ENCODE results near the gene ZNF180.

DNA sequence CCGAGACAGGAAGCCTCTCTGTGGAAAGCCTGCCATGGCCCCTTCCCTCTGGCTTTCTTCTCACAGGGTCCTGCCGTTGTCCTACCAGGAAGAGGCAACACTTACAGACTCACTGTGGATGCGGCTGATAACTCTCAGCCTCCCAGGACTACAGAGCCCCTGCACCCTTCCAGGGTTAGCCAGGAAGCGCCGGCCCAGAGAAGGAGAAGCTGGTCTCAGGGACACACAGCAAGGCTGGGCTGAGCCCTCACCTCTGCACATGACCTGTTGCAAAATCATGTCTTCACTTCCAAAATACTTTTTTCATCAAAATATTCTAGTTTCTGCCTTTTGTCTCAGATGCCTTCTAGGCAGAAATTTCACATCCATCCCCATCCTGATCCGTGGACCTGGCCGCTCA is 27.2 kb upstream of the ZNF180 start:
- TF ChIP-seq, protein P1, sequence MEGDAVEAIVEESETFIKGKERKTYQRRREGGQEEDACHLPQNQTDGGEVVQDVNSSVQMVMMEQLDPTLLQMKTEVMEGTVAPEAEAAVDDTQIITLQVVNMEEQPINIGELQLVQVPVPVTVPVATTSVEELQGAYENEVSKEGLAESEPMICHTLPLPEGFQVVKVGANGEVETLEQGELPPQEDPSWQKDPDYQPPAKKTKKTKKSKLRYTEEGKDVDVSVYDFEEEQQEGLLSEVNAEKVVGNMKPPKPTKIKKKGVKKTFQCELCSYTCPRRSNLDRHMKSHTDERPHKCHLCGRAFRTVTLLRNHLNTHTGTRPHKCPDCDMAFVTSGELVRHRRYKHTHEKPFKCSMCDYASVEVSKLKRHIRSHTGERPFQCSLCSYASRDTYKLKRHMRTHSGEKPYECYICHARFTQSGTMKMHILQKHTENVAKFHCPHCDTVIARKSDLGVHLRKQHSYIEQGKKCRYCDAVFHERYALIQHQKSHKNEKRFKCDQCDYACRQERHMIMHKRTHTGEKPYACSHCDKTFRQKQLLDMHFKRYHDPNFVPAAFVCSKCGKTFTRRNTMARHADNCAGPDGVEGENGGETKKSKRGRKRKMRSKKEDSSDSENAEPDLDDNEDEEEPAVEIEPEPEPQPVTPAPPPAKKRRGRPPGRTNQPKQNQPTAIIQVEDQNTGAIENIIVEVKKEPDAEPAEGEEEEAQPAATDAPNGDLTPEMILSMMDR (IDR thresholded peaks at IDR 0.05): no peak
- no peak for TF ChIP-seq POLR2A (IDR thresholded peaks at IDR 0.05)
